HG03139 (cell line): ENCODE measurements around the gene SNRK.

ENCODE experiments used
- ATAC-seq: cut with Tn5 transposase; IDR thresholded peaks from one replicate; pipeline ENCODE4 v1.9.1; 2021; ENCODE audit not compliant: unreplicated experiment

The SNRK gene, protein sequence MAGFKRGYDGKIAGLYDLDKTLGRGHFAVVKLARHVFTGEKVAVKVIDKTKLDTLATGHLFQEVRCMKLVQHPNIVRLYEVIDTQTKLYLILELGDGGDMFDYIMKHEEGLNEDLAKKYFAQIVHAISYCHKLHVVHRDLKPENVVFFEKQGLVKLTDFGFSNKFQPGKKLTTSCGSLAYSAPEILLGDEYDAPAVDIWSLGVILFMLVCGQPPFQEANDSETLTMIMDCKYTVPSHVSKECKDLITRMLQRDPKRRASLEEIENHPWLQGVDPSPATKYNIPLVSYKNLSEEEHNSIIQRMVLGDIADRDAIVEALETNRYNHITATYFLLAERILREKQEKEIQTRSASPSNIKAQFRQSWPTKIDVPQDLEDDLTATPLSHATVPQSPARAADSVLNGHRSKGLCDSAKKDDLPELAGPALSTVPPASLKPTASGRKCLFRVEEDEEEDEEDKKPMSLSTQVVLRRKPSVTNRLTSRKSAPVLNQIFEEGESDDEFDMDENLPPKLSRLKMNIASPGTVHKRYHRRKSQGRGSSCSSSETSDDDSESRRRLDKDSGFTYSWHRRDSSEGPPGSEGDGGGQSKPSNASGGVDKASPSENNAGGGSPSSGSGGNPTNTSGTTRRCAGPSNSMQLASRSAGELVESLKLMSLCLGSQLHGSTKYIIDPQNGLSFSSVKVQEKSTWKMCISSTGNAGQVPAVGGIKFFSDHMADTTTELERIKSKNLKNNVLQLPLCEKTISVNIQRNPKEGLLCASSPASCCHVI

GRCh38 chr3:43286115-43286840 is at the start of gene SNRK:
Gene SNRK (plus strand): TSS chr3:43286540. CDS start chr3:43303204, 16,664 bp downstream.
- peak; percentile 78 for ATAC-seq

DNA sequence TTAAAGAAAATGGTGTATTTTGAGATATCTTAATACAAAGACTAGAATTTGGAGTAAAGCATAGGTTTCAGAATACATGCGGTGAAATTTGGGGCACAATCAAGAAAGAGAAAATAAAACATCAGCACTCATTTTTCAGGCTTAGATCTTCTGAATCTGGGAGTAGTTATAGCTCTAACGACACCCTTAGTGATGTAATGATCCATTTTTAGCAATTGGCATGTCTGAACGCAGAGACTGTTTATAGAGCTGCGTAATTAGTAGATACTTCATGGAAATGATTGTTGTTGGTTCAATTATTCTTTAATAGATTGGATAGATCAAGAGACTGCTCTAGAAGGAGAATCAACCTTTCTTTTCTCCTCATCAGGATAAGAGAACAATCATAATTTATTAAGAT is 47.5 kb upstream of the SNRK start:
- ATAC-seq: no peak

DNA sequence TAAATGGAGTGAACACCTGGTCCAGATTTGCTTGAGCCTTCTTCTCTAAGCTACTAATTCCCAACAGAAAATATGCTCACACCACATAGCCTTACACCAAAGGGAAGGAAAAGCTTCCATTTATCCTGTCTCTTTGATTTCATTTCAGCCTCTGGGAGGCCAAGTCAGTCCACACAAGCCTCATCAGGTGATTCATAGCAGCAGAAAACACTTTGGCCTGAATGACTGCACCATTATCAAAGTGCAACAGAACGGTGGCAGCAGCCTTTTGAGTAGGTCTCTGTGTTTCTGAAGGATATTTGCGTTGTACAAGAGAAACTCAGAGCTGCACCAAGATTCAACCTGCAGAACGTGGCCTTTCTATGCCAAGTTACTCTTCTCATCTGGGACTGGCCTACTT is 46.6 kb upstream of the SNRK start:
- ATAC-seq: no peak

DNA sequence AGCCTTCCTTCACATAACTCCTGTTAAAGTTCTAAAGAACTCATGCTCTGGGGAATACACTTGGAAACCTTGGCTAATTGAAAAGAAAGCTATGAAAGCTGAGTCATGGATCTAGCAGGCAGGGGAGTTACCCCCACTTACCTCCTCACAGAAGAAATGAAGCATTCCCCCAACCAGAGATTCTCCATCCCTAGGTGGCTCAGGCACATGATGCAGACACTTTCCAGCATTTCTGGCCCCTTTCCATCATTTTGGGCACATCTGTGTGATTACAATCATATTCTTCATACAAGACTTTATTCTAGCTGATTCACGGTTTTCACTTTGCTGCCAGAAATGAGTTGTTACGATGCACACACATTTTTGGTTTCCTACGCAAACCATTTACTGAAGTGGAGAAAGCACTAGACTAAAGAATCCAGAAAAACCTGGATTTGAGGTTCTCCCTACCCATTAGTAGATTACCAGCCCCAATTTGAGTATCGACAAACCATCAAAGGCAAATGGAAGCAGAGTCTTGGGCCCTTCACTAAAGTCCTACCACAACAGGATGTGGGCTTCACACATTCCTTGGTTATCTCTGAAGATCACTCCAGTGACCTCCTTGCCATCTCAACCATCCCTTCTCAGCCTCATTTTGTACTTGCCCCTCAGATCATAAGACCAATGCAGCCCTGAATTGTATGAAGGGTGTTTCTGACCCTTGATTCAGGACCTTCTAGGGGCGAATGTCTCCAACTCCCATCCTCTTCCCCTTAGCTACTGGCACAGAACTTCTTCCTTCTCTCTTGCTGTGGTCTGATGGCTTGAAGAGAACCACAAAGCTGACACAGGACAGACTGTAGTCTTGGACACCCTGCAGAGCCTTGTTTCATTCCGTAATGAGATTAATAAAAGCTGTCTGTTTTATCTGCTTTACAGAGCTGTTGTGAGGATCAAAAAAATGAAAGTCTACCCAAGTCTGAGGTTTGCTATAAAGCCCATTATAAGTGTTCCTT is 42.5 kb upstream of the SNRK start:
- ATAC-seq: no peak

DNA sequence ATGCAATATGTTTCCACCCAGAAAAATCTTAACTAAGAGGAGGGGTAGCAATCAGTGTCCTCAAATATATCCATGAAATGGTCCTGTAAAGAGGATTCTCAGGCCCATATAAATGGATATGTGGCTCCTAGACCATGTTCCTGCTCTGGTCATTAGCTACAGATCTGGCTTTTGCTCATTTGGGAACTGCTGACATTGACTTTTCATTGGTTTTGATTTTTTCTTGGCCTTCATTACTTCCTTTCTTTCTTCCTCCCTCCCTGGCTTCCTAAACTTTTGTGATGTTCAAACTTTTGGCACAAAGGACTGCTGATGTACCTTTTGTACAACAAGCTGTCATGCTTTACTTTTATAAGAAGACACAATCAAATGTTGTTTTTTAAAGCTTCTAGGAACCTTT is 41.6 kb upstream of the SNRK start:
- no peak for ATAC-seq

DNA sequence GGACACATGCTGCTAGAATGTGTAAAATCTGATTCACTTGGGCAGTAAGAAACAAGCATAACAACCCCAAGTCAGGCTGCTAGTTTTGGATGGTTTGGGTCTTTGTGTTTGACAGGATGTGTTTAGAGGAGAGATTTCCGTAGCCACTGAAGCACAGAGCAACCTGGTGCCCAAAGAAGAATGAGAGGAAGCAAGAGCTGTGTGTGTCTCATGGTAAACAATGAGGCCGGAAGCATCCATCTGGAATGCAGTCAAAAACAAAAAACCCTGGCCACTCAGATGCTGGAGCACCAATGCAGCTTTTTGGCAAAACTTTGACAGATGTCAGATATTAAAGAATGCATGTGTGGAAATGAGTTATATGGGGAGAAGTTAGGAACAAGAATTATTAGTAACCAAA is 39.4 kb upstream of the SNRK start:
- ATAC-seq: no peak

DNA sequence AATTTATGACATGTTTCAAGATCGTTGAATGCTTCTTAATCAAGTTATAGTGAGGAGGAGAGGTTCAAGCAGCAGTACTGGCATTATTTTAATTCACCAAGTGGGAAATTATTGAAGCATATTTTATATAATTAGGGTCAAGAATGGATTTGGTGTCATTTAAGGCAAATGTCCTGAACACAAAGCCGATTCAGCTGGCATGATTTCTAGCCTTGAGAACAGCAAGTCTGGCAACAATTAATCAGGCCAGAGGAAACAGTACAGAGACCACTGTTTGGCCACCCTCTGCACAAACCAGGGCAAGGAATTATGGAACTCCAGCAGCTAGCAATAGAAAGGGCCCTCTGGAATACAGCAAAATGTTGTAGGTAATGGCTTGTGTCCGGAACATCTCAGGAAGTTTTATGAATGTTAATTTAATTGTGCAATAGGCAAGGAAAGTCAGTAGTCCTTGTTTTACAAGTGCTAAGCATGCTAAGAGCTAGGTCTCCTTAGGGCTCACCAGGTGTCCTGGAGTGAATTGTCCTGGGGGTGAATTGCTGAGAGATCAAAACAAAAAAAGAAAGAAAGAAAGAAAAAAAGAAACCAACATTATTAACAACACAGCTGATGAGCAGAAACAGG is 38.7 kb upstream of the SNRK start:
- no peak for ATAC-seq

DNA sequence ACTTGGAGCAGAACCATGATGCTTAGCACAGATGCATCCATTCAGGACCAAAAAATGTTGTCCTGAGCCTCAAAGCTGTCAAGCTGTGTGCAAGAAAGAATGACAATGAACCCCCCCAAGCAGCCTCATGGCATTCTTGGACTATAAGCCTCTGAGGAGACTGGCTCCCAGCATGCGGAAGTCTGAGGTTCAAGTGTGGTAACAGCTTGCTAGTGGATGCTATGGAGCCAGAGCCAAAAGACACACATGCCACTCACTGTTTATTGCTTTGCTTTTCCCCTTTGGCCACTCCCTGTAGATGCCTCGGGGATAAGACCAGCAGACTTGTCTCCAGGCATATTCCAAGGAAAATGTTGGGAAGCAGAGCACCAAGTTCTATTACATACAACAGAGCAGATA is 38.2 kb upstream of the SNRK start:
- no peak for ATAC-seq

GRCh38 chr3:43248973-43249372 is 37.4 kb upstream of the SNRK start:
- no peak for ATAC-seq

DNA sequence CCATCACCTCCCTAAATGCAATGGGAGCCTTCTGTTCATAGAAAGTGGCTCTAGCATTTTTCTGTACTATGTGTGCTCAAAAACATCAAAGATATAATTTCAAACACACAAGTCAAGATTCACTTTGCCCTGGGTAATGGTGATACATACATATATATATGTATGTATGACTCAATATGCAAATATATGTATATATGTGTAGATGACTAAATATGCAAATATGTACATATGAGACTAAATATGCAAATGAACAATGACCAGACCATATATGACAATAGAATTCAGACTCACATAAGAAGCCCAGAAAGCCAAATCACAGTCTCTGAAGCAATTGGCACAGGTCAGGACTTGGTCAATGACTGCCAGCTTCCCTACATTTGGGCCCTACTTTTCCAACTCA is 36.9 kb upstream of the SNRK start:
- no peak for ATAC-seq

DNA sequence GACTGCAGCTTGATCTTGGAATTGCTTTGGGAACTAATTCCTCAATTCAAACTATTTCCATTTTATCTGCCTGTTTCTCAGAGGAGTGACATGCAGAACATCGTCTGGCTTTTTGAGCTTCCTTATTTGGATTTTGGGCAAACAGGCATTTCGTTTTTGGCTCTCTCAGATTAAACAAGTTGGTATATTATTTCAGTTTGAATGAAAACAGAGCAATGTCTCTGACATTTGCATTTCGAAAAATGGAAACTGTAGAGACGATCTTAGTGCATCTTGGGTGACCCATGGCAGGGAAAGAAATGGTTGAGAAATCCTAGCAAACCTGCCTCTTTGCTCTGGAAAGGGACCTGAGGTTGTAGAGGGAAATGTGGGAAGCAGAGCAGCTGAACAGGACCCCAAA is 33.0 kb upstream of the SNRK start:
- ATAC-seq: no peak

DNA sequence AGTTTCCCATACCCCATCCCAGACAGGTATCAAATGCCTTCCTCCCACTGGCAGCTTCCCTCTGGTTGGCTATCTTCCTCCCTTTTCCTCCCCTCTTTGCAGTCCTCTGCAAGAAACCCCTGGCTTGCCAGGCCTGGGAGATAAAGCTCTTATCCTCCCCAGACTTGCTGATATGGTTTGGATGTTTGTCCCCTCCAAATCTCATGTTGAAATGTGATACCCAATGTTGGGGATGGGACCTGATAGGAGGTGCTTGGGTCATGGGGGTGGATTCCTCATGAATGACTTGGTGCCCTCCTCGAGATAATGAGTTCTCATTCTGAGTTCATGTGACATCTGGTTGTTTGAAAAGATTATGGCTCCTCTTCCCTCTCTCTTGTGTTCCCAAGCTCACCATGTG is 32.2 kb upstream of the SNRK start:
- ATAC-seq: no peak

DNA sequence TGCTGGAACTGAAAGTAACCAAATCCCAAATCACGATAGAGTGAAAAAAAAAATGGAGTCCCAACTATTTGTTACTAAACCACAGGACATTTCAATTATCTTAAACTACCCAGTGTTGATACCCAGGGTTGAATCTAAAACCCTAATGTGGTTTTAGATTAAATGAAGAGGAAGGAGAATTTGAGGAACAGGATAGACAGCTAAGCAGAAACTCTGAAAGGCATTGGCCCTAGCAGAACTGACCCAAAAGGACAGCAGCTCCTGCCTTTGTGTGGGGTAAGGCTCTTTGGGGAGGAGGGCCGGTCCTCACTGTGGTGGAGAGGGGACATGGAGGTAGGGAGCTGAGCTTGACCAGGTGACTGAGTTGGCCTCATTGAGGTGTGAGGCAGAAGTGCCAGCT is 30.7 kb upstream of the SNRK start:
- no peak for ATAC-seq

DNA sequence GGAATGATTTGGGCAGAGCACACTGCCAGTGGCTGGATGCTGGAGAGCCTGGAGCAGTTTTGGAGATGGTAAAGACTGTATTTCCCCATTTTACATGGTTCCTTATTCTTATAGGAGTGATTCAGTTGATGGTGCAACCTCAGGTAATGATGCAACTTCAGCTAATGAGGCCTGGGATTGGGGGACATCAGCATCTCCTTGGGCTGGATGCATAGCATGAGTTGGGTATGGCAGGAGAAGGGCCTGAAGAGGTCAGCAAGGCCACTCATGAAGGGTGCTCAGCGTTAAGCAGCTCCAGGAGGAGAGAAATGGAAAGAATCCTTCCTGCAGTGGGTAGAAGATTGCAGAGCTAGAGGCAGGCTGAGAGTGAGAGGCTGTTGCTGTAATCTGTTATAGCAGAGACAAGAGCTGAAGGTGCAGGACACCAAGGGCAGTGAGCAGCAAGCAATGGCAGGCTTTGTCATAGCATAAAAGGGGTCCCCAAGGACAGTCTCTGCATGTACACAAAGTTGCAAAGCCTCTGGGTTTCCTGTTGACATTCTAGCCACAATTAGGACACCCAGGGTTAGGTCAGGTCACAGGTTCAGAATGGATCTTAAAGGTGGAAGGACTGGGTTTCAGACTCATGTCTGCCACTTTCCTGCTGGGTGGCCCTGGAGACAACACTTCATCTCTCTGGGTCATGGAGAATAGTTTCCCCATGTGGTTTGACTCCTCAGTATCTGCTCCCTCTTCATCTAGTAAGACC is 29.5 kb upstream of the SNRK start:
- ATAC-seq: no peak

GRCh38 chr3:43257850-43258249 is 28.5 kb upstream of the SNRK start:
- ATAC-seq: no peak

GRCh38 chr3:43259626-43260025 is 26.7 kb upstream of the SNRK start:
- no peak for ATAC-seq

- no peak for ATAC-seq
These were observed 25.9 kb upstream of the SNRK start for GRCh38 chr3:43260412-43260811.

DNA sequence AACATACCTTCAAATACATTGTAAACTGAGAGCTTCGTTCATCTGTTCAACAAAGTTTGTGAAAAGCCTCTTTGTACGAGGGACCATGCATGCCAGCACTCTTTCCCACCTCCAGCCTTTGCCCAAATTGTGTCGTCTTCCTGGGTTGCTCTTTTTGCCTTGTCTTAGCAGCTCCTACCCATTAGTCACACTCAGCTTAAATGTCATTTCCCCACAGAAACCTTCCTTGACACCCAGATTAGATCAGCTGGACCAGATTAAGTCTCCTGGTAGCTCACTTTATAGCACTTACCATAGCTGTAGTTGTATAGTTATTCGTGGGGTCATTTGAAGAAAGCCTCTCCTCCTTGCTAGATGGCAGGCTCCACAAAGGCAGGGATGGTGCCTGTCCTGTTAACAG is 24.1 kb upstream of the SNRK start:
- no peak for ATAC-seq

DNA sequence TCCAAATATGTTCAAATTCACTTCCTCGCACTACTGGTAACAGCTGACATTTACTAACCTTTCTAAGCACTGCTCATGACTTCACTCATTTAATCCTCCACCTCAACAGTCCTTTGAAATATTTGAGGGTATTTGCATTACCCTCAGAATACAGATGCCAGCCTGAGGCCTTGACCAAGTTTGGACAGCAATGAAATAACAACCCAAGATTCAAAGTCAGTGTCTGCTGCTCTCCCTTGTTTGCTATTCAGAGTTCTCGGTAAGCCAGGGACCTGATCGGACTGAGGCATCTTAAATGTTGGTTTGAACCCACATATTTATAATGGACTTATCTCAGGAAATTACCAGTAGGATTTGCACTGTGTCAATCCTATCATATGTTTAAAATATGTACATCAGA is 19.9 kb upstream of the SNRK start:
- ATAC-seq: no peak
